SK-MEL-5 (cell line): ENCODE results near the gene ZRANB3. TPM values are rescaled to one million over a fixed set of nuclear protein-coding genes. Genes with fewer than 3 reads are reported as not detected.
"Not testable (repeated sequence)": the region's sequence is repeated elsewhere in the genome, so short reads cannot be mapped to it uniquely, and the experiment has no call there.

Experiments
- DNase-seq: peaks from one replicate; pipeline ENCODE4 v3.0.0-alpha.2; 2016; ENCODE audit warnings: low read depth, low spot score
- in situ Hi-C: cut with HindIII; loops from 2 replicates; pipeline ENCODE4 v1.10.0; 2016; ENCODE audit warnings: low sequenced_read_pairs, high pct_unique_total_duplicates, low pct_unique_long_range_greater_than_20kb
- small RNA-seq, 2 experiments: library from RNA; depleted of rRNA; stranded (forward); fragments of <200 nt; gene quantifications; one replicate each; pipeline ENCODE3, GENCODE V24; 2014
- total RNA-seq: library from RNA; depleted of rRNA; stranded (reverse); fragments of >200 nt; shearing (Covaris generic); gene quantifications from 2 replicates; pipeline ENCODE4 v1.2.3, GENCODE V29; 2014; rRNA removed

ZRANB3 gene
- total RNA-seq, 1 experiment from 2014 or later = 9.7 TPM

- in situ Hi-C loops = no loop called here
- DNase-seq = no peak
Observed at GRCh38 chr2:135093670-135094330, 437.2 kb downstream of the ZRANB3 start.

GRCh38 chr2:135093193-135093592, 437.8 kb downstream of the ZRANB3 start:
- in situ Hi-C loops = no loop called here
- no peak for DNase-seq

GRCh38 chr2:135091681-135092080, 439.3 kb downstream of the ZRANB3 start:
- DNase-seq = no peak
- in situ Hi-C loops = no loop called here

- in situ Hi-C loops, DNase-seq: not testable (repeated sequence)
Observed at GRCh38 chr2:135089597-135089996, 441.4 kb downstream of the ZRANB3 start.

Small RNAs within 50 kb of the gene (small RNA-seq; reads per million reads assigned to genes)
- 0.12 to 0.62 reads per million in 2 experiments for gene SNORA40B

Other genes starting within 250 kb of the ZRANB3 start
- gene R3HDM1, start 266 bp upstream of the ZRANB3 start, total RNA-seq = 5.5 and 7.5 TPM in 2 replicates
- 43.2 and 52.7 TPM in 2 replicates for gene UBXN4, start 210.6 kb upstream of the ZRANB3 start, total RNA-seq